Naive thymus-derived CD4-positive, alpha-beta T cell (primary cell): ENCODE results near the gene RAPGEF6. TPM values are rescaled to one million over a fixed set of nuclear protein-coding genes. Genes with fewer than 3 reads are reported as not detected.

ENCODE experiments used
- ATAC-seq: fragments of 150-1000 bp; cut with Tn5 transposase; 2 replicates; pipeline ENCODE4 v1.10.0; 2021; ENCODE audit warnings: mild to moderate bottlenecking, moderate library complexity
- CTCF ChIA-PET: fragments of 350-600 bp; sonication (Branson Sonifier 250); formaldehyde crosslinking; loops from one replicate; lab custom pipeline; 2021; ENCODE audit warnings: antibody characterized with exemption; lab: Charles Lee
- POLR2A ChIA-PET: fragments of 350-600 bp; sonication (Branson Sonifier 250); formaldehyde crosslinking; loops from one replicate; lab custom pipeline; 2021; ENCODE audit warnings: antibody characterized with exemption, inconsistent platforms; lab: Charles Lee
- DNase-seq, 9 donors: peaks; one replicate each; pipeline versions ENCODE4 v3.0.0 to v3.0.0-alpha.2; 2020 to 2022; ENCODE audit warnings: mixed read lengths in 1 of 9
- H3K27ac ChIP-seq: one replicate; pipeline ENCODE4 v1.7.0; 2013; ENCODE audit warnings: mild to moderate bottlenecking, low read depth, low read length, moderate library complexity
- H3K27me3 ChIP-seq, 2 donors: one replicate each; pipeline ENCODE4 v1.7.0; 2013; ENCODE audit warnings: low read length in 2 of 2, mild to moderate bottlenecking in 2 of 2, moderate library complexity in 2 of 2; ENCODE audit not compliant: control insufficient read depth in 2 of 2, insufficient read depth in 2 of 2
- H3K36me3 ChIP-seq, 3 experiments: 1 replicate in 2 of 3; 2 replicates in 1 of 3; pipeline ENCODE4 v1.7.0; 2013; ENCODE audit warnings: low read length in 3 of 3, mild to moderate bottlenecking in 3 of 3, moderate library complexity in 1 of 3; ENCODE audit not compliant: insufficient read depth in 3 of 3, control insufficient read depth in 2 of 3
- H3K4me1 ChIP-seq, 2 donors: one replicate each; pipeline ENCODE4 v1.7.0; 2013; ENCODE audit warnings: low read length in 2 of 2, mild to moderate bottlenecking in 2 of 2, moderate library complexity in 1 of 2; ENCODE audit not compliant: control insufficient read depth in 2 of 2, insufficient read depth in 2 of 2
- H3K4me3 ChIP-seq: 2 replicates; pipeline ENCODE4 v1.7.0; 2013; ENCODE audit warnings: mild to moderate bottlenecking, low read length
- H3K9me3 ChIP-seq, 3 experiments: 1 replicate in 2 of 3; 2 replicates in 1 of 3; pipeline ENCODE4 v1.7.0; 2013; ENCODE audit warnings: low read length in 3 of 3; ENCODE audit not compliant: control insufficient read depth in 2 of 3
- H3K27ac Mint-ChIP-seq, 9 donors: one replicate each; pipeline ENCODE4 v1.8.0; 2020 to 2022; ENCODE audit warnings: mixed read lengths in 9 of 9, mild to moderate bottlenecking in 8 of 9, moderate library complexity in 5 of 9, inconsistent platforms in 2 of 9
- H3K27me3 Mint-ChIP-seq, 5 donors: one replicate each; pipeline ENCODE4 v1.8.0; 2021 to 2022; ENCODE audit warnings: mixed read lengths in 5 of 5, mild to moderate bottlenecking in 1 of 5
- H3K36me3 Mint-ChIP-seq, 5 donors: one replicate each; pipeline ENCODE4 v1.8.0; 2020 to 2022; ENCODE audit warnings: mixed read lengths in 5 of 5, mild to moderate bottlenecking in 3 of 5, inconsistent platforms in 1 of 5
- H3K4me1 Mint-ChIP-seq, 7 donors: one replicate each; pipeline ENCODE4 v1.8.0; 2020 to 2022; ENCODE audit warnings: mixed read lengths in 7 of 7, mild to moderate bottlenecking in 3 of 7, inconsistent platforms in 1 of 7
- H3K4me3 Mint-ChIP-seq, 10 donors: one replicate each; pipeline ENCODE4 v1.8.0; 2020 to 2022; ENCODE audit warnings: mild to moderate bottlenecking in 10 of 10, mixed read lengths in 10 of 10, moderate library complexity in 6 of 10, inconsistent platforms in 2 of 10
- H3K9me3 Mint-ChIP-seq, 11 donors: one replicate each; pipeline ENCODE4 v1.8.0; 2020 to 2022; ENCODE audit warnings: mixed read lengths in 11 of 11, mild to moderate bottlenecking in 4 of 11, inconsistent platforms in 1 of 11, moderate library complexity in 1 of 11
- intact Hi-C, 2 donors: fragments of 100-400 bp; cut with micrococcal nuclease; formaldehyde crosslinking; loops; one replicate each; pipeline ENCODE4 v1.15.1; 2023
- polyA plus RNA-seq, 2 donors: library from polyadenylated mRNA; unstranded; fragments of 300-500 nt; fragmentation: Illumina TruSeq; gene quantifications; one replicate each; pipeline ENCODE4 v1.2.3, GENCODE V29; 2021
- total RNA-seq, 6 experiments: library from RNA in 5 of 6; stranded (reverse) in 5 of 6; gene quantifications; 1 replicate in 5 of 6; 2 replicates in 1 of 6; pipeline ENCODE4 v1.2.3 and lab custom pipeline; 2021 to 2026

The RAPGEF6 gene
- total RNA-seq, result 100 to 1,000 TPM in 3 of 5 experiments, 10 to 100 TPM in 2; 50.9 to 186 (median 114) TPM
- 10 to 100 TPM; 36.7 to 49.6 TPM for polyA plus RNA-seq
- total RNA-seq (lab: John Stamatoyannopoulos, UW), result 46.8 reads per million, percentile 70 among the genes with 10 or more reads in this experiment

GRCh38 chr5:131634996-131635683, at the start of gene RAPGEF6:
TSS of gene RAPGEF6 (minus strand) at chr5:131635229. CDS start at chr5:131635030, 199 bp downstream.
- Histone ChIP-seq H3K4me3 (peak within 1 kb of the TSS; percentile 95), H3K36me3 (peaks cover 0 to 5% (median 0%) of the 10 kb centered on the region in 3 experiments), H3K27ac (peak within 1 kb of the TSS; percentile 98), H3K4me1 (peaks cover 43 to 49% of the 10 kb centered on the region in 2 donors), H3K27me3 (no peaks in the 10 kb centered on the region), H3K9me3 (no peaks in the 10 kb centered on the region)
- peaks cover 0 to 2% (median 0%) of the 10 kb centered on the region in 5 donors for H3K36me3 Mint-ChIP-seq
- peaks cover 0 to 3% (median 0%) of the 10 kb centered on the region in 5 donors for H3K27me3 Mint-ChIP-seq
- intact Hi-C loops, result loop anchor here (1.0 to 10.0 kb wide), 28 partner anchors 26 to 1417 kb away; partner anchors contain the start of genes FNIP1 (in 2 of the 2), LYRM7 (in 2 of the 2), AFF4 (in 1 of the 2) and GDF9 (in 1 of the 2)
- DNase-seq (peak; percentile 84 to 99 (median 97)), ATAC-seq (peak; percentile 91)
- ChIA-PET POLR2A (interaction anchor here (0.8 to 1.5 kb wide), 15 partner anchors 9 to 374 kb away, joined by 3 to 18 read pairs (median 4); partner anchors contain the start of gene FNIP1), CTCF (interaction anchor here (0.6 to 1.4 kb wide), 4 partner anchors 15 to 45 kb away, joined by 3 to 7 read pairs (median 4); no protein-coding TSS in a partner anchor)
- H3K9me3 Mint-ChIP-seq, result peaks cover 0 to 7% (median 0%) of the 10 kb centered on the region in 11 donors
- H3K4me1 Mint-ChIP-seq, result peaks cover 16 to 44% (median 31%) of the 10 kb centered on the region in 7 donors
- H3K27ac Mint-ChIP-seq, result peak within 1 kb of the TSS; percentile 88 to 100 (median 99)
- H3K4me3 Mint-ChIP-seq, result peak within 1 kb of the TSS in 5 of 10 donors; percentile 95 to 99 (median 97)

- Mint-ChIP-seq H3K36me3 (peaks cover under 1 to 47% (median 23%) of the 10 kb centered on the region in 5 donors), H3K4me1 (peaks cover 0 to 5% (median 0%) of the 10 kb centered on the region in 7 donors), H3K9me3 (peaks cover 0 to 2% (median 0%) of the 10 kb centered on the region in 11 donors), H3K27me3 (no peaks in the 10 kb centered on the region), H3K4me3 (no peak overlapping the region), H3K27ac (no peak overlapping the region)
- intact Hi-C loops, result no loop called here
- Histone ChIP-seq H3K4me3 (no peak overlapping the region), H3K4me1 (no peaks in the 10 kb centered on the region), H3K27me3 (no peaks in the 10 kb centered on the region), H3K27ac (no peak overlapping the region), H3K36me3 (peaks cover 0 to 5% (median 0%) of the 10 kb centered on the region in 3 experiments), H3K9me3 (no peaks in the 10 kb centered on the region)
- POLR2A ChIA-PET, result no interaction called here
- ATAC-seq (no peak), DNase-seq (no peak)
- CTCF ChIA-PET, result interaction anchor here (0.5 kb wide), 1 partner anchor 73 kb away, joined by 3 read pairs; no protein-coding TSS in a partner anchor
Observed at GRCh38 chr5:131684595-131684994, 49.6 kb upstream of the RAPGEF6 start.

- H3K4me3 Mint-ChIP-seq, result no peak overlapping the region
- H3K36me3 Mint-ChIP-seq, result peaks cover 4 to 46% (median 22%) of the 10 kb centered on the region in 5 donors
- no peaks in the 10 kb centered on the region for H3K27me3 ChIP-seq
Observed at GRCh38 chr5:131684051-131684450, 49.0 kb upstream of the RAPGEF6 start.

GRCh38 chr5:131682826-131683225, 47.8 kb upstream of the RAPGEF6 start:
- Mint-ChIP-seq H3K36me3 (peaks cover 4 to 40% (median 20%) of the 10 kb centered on the region in 5 donors), H3K4me1 (peaks cover 0 to 5% (median 0%) of the 10 kb centered on the region in 7 donors), H3K9me3 (no peaks in the 10 kb centered on the region), H3K4me3 (no peak overlapping the region), H3K27ac (no peak overlapping the region), H3K27me3 (no peaks in the 10 kb centered on the region)
- POLR2A ChIA-PET, result no interaction called here
- no peaks in the 10 kb centered on the region for H3K27me3 ChIP-seq
- ATAC-seq (no peak), DNase-seq (no peak)
- H3K36me3 ChIP-seq, result peaks cover 0 to 11% (median 0%) of the 10 kb centered on the region in 3 experiments
- no peak overlapping the region for H3K4me3 ChIP-seq
- H3K27ac ChIP-seq, result no peak overlapping the region
- CTCF ChIA-PET, result no interaction called here
- H3K4me1 ChIP-seq, result no peaks in the 10 kb centered on the region
- intact Hi-C loops, result no loop called here
- H3K9me3 ChIP-seq, result no peaks in the 10 kb centered on the region

More at GRCh38 chr5:131684051-131684450, 49.0 kb upstream of the RAPGEF6 start:
- no peak overlapping the region for H3K27ac Mint-ChIP-seq
- ChIA-PET POLR2A (no interaction called here), CTCF (no interaction called here)
- H3K4me1 ChIP-seq, result no peaks in the 10 kb centered on the region
- H3K4me3 ChIP-seq, result no peak overlapping the region
- H3K36me3 ChIP-seq, result peaks cover 0 to 7% (median 0%) of the 10 kb centered on the region in 3 experiments
- peaks cover 0 to 2% (median 0%) of the 10 kb centered on the region in 11 donors for H3K9me3 Mint-ChIP-seq
- H3K9me3 ChIP-seq, result no peaks in the 10 kb centered on the region
- peaks cover 0 to 5% (median 0%) of the 10 kb centered on the region in 7 donors for H3K4me1 Mint-ChIP-seq
- DNase-seq (no peak), ATAC-seq (no peak)
- no peak overlapping the region for H3K27ac ChIP-seq
- intact Hi-C loops, result no loop called here
- no peaks in the 10 kb centered on the region for H3K27me3 Mint-ChIP-seq

GRCh38 chr5:131682175-131682574, 47.1 kb upstream of the RAPGEF6 start:
- no peak for ATAC-seq
- POLR2A ChIA-PET, result no interaction called here
- DNase-seq, result no peak
- Histone ChIP-seq H3K36me3 (peaks cover 0 to 17% (median 0%) of the 10 kb centered on the region in 3 experiments), H3K4me3 (no peak overlapping the region), H3K4me1 (no peaks in the 10 kb centered on the region), H3K9me3 (no peaks in the 10 kb centered on the region), H3K27me3 (no peaks in the 10 kb centered on the region), H3K27ac (no peak overlapping the region)
- Mint-ChIP-seq H3K27me3 (no peaks in the 10 kb centered on the region), H3K4me3 (no peak overlapping the region), H3K4me1 (peaks cover 0 to 5% (median 0%) of the 10 kb centered on the region in 7 donors), H3K36me3 (peaks cover 5 to 45% (median 21%) of the 10 kb centered on the region in 5 donors), H3K27ac (no peak overlapping the region), H3K9me3 (no peaks in the 10 kb centered on the region)
- CTCF ChIA-PET, result no interaction called here
- intact Hi-C loops, result no loop called here

GRCh38 chr5:131679911-131680310, 44.9 kb upstream of the RAPGEF6 start:
- Histone ChIP-seq H3K4me3 (no peak overlapping the region), H3K9me3 (no peaks in the 10 kb centered on the region), H3K27ac (no peak overlapping the region), H3K36me3 (peaks cover 0 to 35% (median 7%) of the 10 kb centered on the region in 3 experiments), H3K4me1 (no peaks in the 10 kb centered on the region), H3K27me3 (no peaks in the 10 kb centered on the region)
- DNase-seq (no peak), ATAC-seq (peak; percentile 29)
- no peak overlapping the region for H3K4me3 Mint-ChIP-seq
- peaks cover 12 to 60% (median 35%) of the 10 kb centered on the region in 5 donors for H3K36me3 Mint-ChIP-seq
- ChIA-PET POLR2A (no interaction called here), CTCF (interaction anchor here (0.8 kb wide), 1 partner anchor 257 kb away, joined by 4 read pairs; no protein-coding TSS in a partner anchor)
- peaks cover 0 to 12% (median 2%) of the 10 kb centered on the region in 7 donors for H3K4me1 Mint-ChIP-seq
- intact Hi-C loops, result loop anchor here in 1 of 2 donors (10.0 kb wide), 1 partner anchor 325 kb away; no protein-coding TSS in a partner anchor
- no peak overlapping the region for H3K27ac Mint-ChIP-seq
- H3K9me3 Mint-ChIP-seq, result peaks cover 0 to 2% (median 0%) of the 10 kb centered on the region in 11 donors
- no peaks in the 10 kb centered on the region for H3K27me3 Mint-ChIP-seq
